SK-N-MC (cell line): Measurements from ENCODE around the gene MB21D2.
"Not testable (repeated sequence)": the region's sequence is repeated elsewhere in the genome, so short reads cannot be mapped to it uniquely, and the experiment has no call there.

Experiments used
- DNase-seq: peaks from one replicate; pipeline ENCODE4 v3.0.0-alpha.2; 2011; ENCODE audit warnings: low read depth, low spot score
- H3K27ac ChIP-seq: fragments of 200-600 bp; sonication (generic); 2 replicates; pipeline ENCODE4 v1.5.1; 2016; ENCODE audit warnings: mixed run types
- H3K36me3 ChIP-seq: fragments of 200-600 bp; sonication (generic); 2 replicates; pipeline ENCODE4 v1.6.1; 2017; ENCODE audit warnings: antibody characterized with exemption, low read length, mixed read lengths; ENCODE audit not compliant: insufficient read depth
- H3K4me3 ChIP-seq: fragments of 200-600 bp; sonication (generic); 2 replicates; pipeline ENCODE4 v1.5.1; 2016
- H3K9ac ChIP-seq: fragments of 200-600 bp; sonication (generic); 2 replicates; pipeline ENCODE4 v1.8.0; 2017; ENCODE audit warnings: mixed run types, mixed read lengths; ENCODE audit not compliant: insufficient read length
- H3K9me3 ChIP-seq: fragments of 200-600 bp; sonication (generic); 2 replicates; pipeline ENCODE4 v1.6.1; 2017; ENCODE audit warnings: low read depth, mild to moderate bottlenecking, antibody characterized with exemption, low read length, moderate library complexity, mixed read lengths
- EZH2 ChIP-seq: fragments of 200-600 bp; sonication (generic); IDR thresholded peaks from one replicate; pipeline ENCODE4 v1.6.1; 2017; ENCODE audit warnings: antibody characterized with exemption
- FOXP2 ChIP-seq: optimal IDR thresholded peaks from 2 replicates; pipeline ENCODE3; 2011; ENCODE audit warnings: mild to moderate bottlenecking, moderate library complexity; ENCODE audit not compliant: insufficient read depth; ENCODE audit errors: extremely low read length, control extremely low read depth
- POLR2AphosphoS5 ChIP-seq: IDR thresholded peaks from 2 replicates; pipeline ENCODE4 v1.6.1; 2012; ENCODE audit warnings: mild to moderate bottlenecking, low read depth, low read length, borderline replicate concordance

MB21D2 gene

DNA sequence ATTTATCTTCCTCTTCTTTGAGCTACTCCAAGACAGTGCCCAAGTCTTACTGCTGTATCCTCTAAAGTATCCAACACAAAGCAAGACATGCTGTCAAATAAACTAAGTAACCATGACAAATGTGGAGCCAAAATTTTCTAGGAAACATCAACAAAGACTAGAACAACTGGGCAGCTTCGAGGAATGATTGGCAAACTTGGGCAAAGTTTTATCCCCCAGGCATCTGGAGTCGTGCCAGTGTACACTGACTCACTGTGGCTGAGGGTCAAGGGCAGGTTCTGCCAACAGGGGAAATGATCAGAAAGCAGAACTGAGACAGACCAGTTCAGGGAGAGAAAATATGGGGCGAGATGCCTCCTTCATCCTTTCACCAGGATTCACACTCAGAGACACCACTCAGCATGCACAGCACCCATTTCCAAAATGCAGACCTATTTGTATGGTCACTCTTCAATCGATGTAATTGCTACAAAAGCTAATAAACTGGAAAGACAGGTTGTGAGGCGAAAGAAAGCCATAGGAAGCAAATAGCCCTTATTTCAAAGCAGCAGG is 65.8 kb downstream of the MB21D2 start:
- TF ChIP-seq EZH2 (no peak), POLR2AphosphoS5 (no peak), FOXP2 (no peak)
- no peak overlapping the region for H3K9ac ChIP-seq
- H3K4me3 ChIP-seq = no peak overlapping the region
- H3K36me3 ChIP-seq = no peaks in the 10 kb centered on the region
- no peak for DNase-seq
- H3K9me3 ChIP-seq = no peaks in the 10 kb centered on the region
- H3K27ac ChIP-seq = no peak overlapping the region

DNA sequence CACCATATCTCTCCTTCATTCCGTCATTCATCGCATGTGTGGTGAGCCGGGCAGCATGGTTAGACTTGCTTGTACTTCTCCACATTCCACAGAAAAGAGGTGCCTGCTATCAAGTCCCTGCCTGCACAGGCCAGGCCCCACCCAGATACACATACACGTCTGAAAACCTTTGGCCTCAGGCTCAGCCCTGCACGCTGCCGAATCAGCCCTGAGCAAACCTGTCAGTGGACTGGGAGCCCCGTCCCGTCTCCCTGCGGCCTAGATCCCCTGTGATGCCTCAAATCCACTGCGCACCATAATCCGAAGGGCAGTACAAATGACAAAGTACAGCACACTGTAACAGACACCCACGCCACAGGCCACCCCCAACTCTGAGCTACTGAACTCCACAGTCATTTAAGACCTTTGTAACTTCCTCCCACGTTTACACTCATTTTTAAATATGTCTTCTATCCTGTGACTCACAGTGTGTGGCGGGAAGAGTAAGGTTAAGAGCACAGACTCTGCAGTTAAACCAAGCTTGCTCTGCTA is 67.1 kb downstream of the MB21D2 start:
- H3K36me3 ChIP-seq = no peaks in the 10 kb centered on the region
- H3K9me3 ChIP-seq = no peaks in the 10 kb centered on the region
- TF ChIP-seq EZH2 = no peak
- no peak for TF ChIP-seq POLR2AphosphoS5
- no peak for TF ChIP-seq FOXP2
- no peak for DNase-seq
- no peak overlapping the region for H3K4me3 ChIP-seq
- H3K9ac ChIP-seq = no peak overlapping the region
- no peak overlapping the region for H3K27ac ChIP-seq

DNA sequence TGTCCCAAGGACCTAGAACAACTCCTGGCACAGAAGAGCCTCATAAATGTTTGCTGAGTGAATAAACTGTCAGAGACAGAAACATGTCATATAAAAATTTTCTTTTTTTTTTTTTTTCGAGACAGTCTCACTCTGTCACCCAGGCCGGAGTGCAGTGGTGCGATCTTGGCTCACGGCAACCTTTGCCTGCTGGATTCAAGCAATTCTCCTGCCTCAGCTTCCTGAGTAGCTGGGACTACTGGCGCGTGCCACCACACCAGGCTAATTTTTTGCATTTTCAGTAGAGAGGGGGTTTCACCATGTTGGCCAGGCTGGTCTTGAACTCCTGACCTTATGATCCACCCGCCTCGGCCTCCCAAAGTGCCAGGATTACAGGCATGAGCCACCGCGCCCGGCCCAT is 67.8 kb downstream of the MB21D2 start:
- not testable (repeated sequence) for H3K4me3 ChIP-seq, H3K27ac ChIP-seq, H3K9ac ChIP-seq, DNase-seq, H3K9me3 ChIP-seq, H3K36me3 ChIP-seq

DNA sequence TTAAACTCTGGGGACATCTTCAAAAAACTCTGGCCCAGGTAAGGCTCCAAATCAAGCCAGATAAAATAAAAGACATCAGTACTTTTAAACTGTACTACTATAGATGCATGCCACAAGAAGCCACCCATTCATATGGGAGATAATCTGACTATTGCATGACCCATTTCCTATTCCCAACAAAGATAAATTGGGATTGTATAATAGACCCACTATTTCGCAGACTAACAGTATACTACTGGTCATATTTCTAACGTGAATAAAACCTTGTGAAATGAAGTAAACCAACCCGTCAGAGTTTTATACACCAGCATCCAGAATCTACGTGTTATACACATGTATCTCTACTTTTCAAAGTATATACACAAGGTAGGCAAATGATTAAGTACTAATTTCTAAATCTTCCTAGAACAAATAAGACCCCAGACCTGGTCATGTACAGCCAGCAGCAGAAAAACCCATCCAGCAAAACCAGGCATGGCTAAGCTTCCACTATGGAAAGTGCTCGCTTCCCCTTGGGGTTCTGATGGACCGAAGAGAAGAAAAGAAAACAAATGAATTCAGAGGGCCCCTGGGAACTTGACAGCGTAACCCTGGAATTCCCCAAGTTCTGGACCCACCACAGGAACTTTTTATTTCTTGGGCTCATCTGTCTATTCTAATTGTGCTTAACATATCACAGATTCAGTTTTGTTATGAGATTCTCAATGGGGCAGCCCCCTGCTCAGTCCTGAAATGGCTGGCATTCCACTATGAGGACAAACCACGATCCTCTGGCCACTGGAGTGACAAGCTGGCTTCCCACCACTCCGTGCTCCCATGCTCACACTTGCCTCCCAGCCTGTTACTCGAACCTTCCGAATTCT is 69.1 kb downstream of the MB21D2 start:
- no peak for DNase-seq
- Histone ChIP-seq H3K27ac (no peak overlapping the region), H3K36me3 (no peaks in the 10 kb centered on the region), H3K9me3 (no peaks in the 10 kb centered on the region), H3K4me3 (no peak overlapping the region), H3K9ac (no peak overlapping the region)
- TF ChIP-seq EZH2 (no peak), POLR2AphosphoS5 (no peak), FOXP2 (no peak)

DNA sequence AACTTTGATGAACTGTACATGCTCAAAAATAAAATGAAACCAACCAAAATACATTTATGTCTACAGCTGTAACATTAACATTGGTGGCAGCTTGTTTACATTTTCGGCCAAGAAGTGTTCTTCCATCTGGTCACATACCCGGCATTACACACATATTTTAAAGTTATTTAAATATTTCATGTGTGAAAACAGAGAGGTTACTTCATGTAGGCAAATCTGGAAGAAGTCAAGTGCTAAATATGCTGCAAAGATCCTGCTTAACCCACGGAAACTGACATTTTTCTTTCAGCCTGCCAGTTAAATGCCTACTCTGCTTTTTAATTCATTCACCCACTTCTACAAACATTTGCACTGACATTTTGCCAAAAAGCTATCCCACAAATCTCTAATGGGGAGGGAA is 69.7 kb downstream of the MB21D2 start:
- DNase-seq = no peak
- no peaks in the 10 kb centered on the region for H3K9me3 ChIP-seq
- no peak overlapping the region for H3K9ac ChIP-seq
- no peaks in the 10 kb centered on the region for H3K36me3 ChIP-seq
- no peak overlapping the region for H3K4me3 ChIP-seq
- TF ChIP-seq FOXP2 (no peak), EZH2 (no peak), POLR2AphosphoS5 (no peak)
- no peak overlapping the region for H3K27ac ChIP-seq

DNA sequence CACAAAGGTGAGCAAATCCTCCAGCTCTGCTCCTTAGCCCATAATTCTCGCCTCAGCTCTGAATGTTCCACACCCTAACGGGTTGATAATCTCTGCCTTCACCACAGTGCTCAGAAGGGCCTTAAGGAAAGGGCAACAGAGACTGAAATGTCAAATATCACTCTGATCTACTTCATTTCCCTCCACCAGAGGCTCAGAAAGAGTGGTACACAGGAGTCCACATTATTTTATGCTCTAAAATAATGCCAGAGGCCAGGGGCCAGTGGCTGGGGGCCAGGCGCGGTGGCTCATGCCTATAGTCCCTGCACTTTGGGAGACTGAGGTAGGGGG is 72.2 kb downstream of the MB21D2 start:
- H3K36me3 ChIP-seq = no peaks in the 10 kb centered on the region
- no peak overlapping the region for H3K27ac ChIP-seq
- H3K9ac ChIP-seq = no peak overlapping the region
- no peak overlapping the region for H3K4me3 ChIP-seq
- H3K9me3 ChIP-seq = no peaks in the 10 kb centered on the region
- no peak for TF ChIP-seq POLR2AphosphoS5
- TF ChIP-seq FOXP2 = no peak
- TF ChIP-seq EZH2 = no peak
- DNase-seq = no peak

DNA sequence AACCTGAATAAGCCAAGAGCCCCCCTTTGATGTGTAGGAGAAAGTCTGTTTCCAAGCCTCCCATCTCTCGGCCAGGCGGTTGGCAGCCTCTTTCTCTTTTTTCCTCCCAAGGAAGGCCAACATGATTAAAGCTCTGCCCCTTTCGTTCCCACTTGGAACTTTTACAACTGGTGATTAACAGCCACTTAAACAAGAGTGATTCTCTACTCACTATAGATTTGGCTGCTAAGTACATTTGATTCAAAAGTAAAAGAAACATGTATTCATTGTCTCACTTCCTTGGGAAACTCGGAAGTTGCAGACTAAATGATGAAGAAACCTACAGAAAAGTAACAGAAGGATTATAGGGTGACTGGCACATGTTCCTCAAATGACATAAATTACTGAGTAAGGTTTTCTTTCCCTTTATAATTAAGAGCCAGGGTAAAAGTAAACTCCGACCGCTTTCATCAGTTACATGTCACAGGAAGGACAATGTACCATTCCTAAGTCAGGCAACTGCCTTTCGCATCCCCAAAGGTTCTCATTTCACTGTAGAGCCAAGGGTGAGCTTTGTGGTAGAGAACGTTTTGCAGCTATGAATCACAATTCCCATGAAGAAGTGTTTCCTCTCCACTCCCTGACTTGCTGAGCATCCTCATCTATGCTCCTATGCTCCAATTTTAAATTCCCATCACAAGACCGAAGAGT is 72.7 kb downstream of the MB21D2 start:
- H3K27ac ChIP-seq = no peak overlapping the region
- no peak for TF ChIP-seq FOXP2
- no peak for TF ChIP-seq EZH2
- no peak for TF ChIP-seq POLR2AphosphoS5
- H3K36me3 ChIP-seq = no peaks in the 10 kb centered on the region
- H3K9me3 ChIP-seq = no peaks in the 10 kb centered on the region
- no peak for DNase-seq
- no peak overlapping the region for H3K4me3 ChIP-seq
- no peak overlapping the region for H3K9ac ChIP-seq

DNA sequence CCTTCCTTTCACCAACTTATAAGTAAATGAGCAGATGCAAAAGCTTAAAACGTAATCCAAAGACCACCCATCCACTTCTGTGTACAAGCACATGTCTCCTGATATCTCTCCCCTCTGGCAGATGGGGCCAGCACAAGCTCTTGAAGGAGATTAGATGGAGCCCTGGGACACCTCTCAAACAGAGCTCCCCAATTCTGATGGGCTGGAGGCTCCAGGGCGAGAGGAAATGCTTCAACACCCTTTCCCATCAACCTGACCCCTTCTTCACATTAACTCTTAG is 73.2 kb downstream of the MB21D2 start:
- Histone ChIP-seq H3K27ac (no peak overlapping the region), H3K4me3 (no peak overlapping the region), H3K36me3 (no peaks in the 10 kb centered on the region), H3K9me3 (no peaks in the 10 kb centered on the region), H3K9ac (no peak overlapping the region)
- DNase-seq = no peak
- TF ChIP-seq FOXP2 (no peak), EZH2 (no peak), POLR2AphosphoS5 (no peak)
